IMR-90 (cell line): ENCODE measurements around the gene SH2B3. TPM values are rescaled to one million over a fixed set of nuclear protein-coding genes. Genes with fewer than 3 reads are reported as not detected.

Source experiments
- ATAC-seq: fragments of 200-7000 bp; cut with Tn5 transposase; 2 replicates; pipeline ENCODE4 v1.9.1; 2020; ENCODE audit warnings: low read depth, mild to moderate bottlenecking, moderate library complexity
- BruUV-seq: library from RNA; stranded (reverse); fragments of 400-500 nt; replicated peaks from 2 replicates; lab custom pipeline; 2021; lab: Mats Ljungman, UMichigan
- CTCF ChIA-PET: fragments of 300-600 bp; formaldehyde crosslinking; extraction: SDS; loops from one replicate; lab custom pipeline; 2021; ENCODE audit warnings: antibody characterized with exemption; lab: Yijun Ruan, JAX
- POLR2A ChIA-PET: fragments of 300-600 bp; sonication (Branson Sonifier 250); formaldehyde crosslinking; loops from one replicate; lab custom pipeline; 2022; ENCODE audit warnings: antibody characterized with exemption; ENCODE audit not compliant: unreplicated experiment; lab: Charles Lee
- DNase-seq: peaks from one replicate; pipeline ENCODE4 v3.0.0; 2013
- H2AFZ ChIP-seq: replicated peaks from 2 replicates; pipeline ENCODE3; 2013; ENCODE audit warnings: low read length, mild to moderate bottlenecking; ENCODE audit not compliant: poor library complexity
- H2AK5ac ChIP-seq: 2 replicates; pipeline ENCODE4 v1.6.1; 2013; ENCODE audit warnings: low read depth, low read length, inconsistent platforms
- H2AK9ac ChIP-seq: replicated peaks from 2 replicates; pipeline ENCODE3; 2013; ENCODE audit warnings: mild to moderate bottlenecking, low read depth, low read length, moderate library complexity; ENCODE audit not compliant: poor library complexity
- H2BK120ac ChIP-seq: 2 replicates; pipeline ENCODE4 v1.6.1; 2013; ENCODE audit warnings: low read depth, low read length, inconsistent platforms
- H2BK15ac ChIP-seq: 3 replicates; pipeline ENCODE4 v1.6.1; 2013; ENCODE audit warnings: low read depth, low read length, inconsistent platforms
- H2BK20ac ChIP-seq: 2 replicates; pipeline ENCODE4 v1.6.1; 2013; ENCODE audit warnings: low read depth, mild to moderate bottlenecking, inconsistent platforms, low read length, moderate library complexity
- H2BK5ac ChIP-seq: 2 replicates; pipeline ENCODE4 v1.6.1; 2013; ENCODE audit warnings: mild to moderate bottlenecking, low read depth, low read length, inconsistent platforms; ENCODE audit not compliant: poor library complexity, severe bottlenecking
- H3K14ac ChIP-seq: replicated peaks from 2 replicates; pipeline ENCODE4 v1.6.1; 2013; ENCODE audit warnings: low read depth, low read length, inconsistent platforms
- H3K18ac ChIP-seq: 2 replicates; pipeline ENCODE4 v1.6.1; 2013; ENCODE audit warnings: low read depth, low read length, control low read depth
- H3K23ac ChIP-seq: 2 replicates; pipeline ENCODE4 v1.6.1; 2013; ENCODE audit warnings: low read depth, low read length, inconsistent platforms
- H3K27ac ChIP-seq: 2 replicates; pipeline ENCODE4 v1.5.1; 2013; ENCODE audit warnings: mild to moderate bottlenecking, control low read depth, low read length; ENCODE audit not compliant: insufficient read depth
- H3K27me3 ChIP-seq: 2 replicates; pipeline ENCODE4 v1.6.1; 2013; ENCODE audit warnings: low read length; ENCODE audit not compliant: control insufficient read depth, insufficient read depth
- H3K36me3 ChIP-seq: 2 replicates; pipeline ENCODE4 v1.6.1; 2013; ENCODE audit warnings: low read length, mixed read lengths; ENCODE audit not compliant: control insufficient read depth, insufficient read depth
- H3K4ac ChIP-seq: 2 replicates; pipeline ENCODE4 v1.6.1; 2013; ENCODE audit warnings: low read depth, low read length, inconsistent platforms
- H3K4me1 ChIP-seq: 2 replicates; pipeline ENCODE4 v1.6.1; 2013; ENCODE audit warnings: low read length, mixed read lengths; ENCODE audit not compliant: control insufficient read depth, insufficient read depth
- H3K4me2 ChIP-seq: 2 replicates; pipeline ENCODE4 v1.6.1; 2013; ENCODE audit warnings: low read depth, mild to moderate bottlenecking, control low read depth, low read length, moderate library complexity
- H3K4me3 ChIP-seq: 2 replicates; pipeline ENCODE4 v1.5.1; 2013; ENCODE audit warnings: low read depth, mild to moderate bottlenecking, control low read depth, low read length, moderate library complexity; ENCODE audit not compliant: insufficient read depth
- H3K56ac ChIP-seq: 2 replicates; pipeline ENCODE4 v1.6.1; 2013; ENCODE audit warnings: low read length, inconsistent platforms; ENCODE audit not compliant: insufficient read depth; ENCODE audit errors: extremely low read depth
- H3K79me1 ChIP-seq, 2 experiments: 2 replicates each; pipeline ENCODE4 v1.6.1; 2013; ENCODE audit warnings: low read length in 2 of 2, inconsistent platforms in 1 of 2, low read depth in 1 of 2
- H3K9ac ChIP-seq: 2 replicates; pipeline ENCODE4 v1.6.1; 2013; ENCODE audit warnings: low read depth, low read length, control low read depth
- H3K9me1 ChIP-seq: 2 replicates; pipeline ENCODE4 v1.6.1; 2013; ENCODE audit warnings: low read length, inconsistent platforms; ENCODE audit not compliant: insufficient read depth
- H3K9me3 ChIP-seq: 2 replicates; pipeline ENCODE4 v1.6.1; 2013; ENCODE audit warnings: low read length; ENCODE audit not compliant: control insufficient read depth, insufficient read depth
- H4K20me1 ChIP-seq: 2 replicates; pipeline ENCODE4 v1.6.1; 2013; ENCODE audit warnings: low read length, inconsistent platforms; ENCODE audit not compliant: insufficient read depth
- H4K5ac ChIP-seq: 2 replicates; pipeline ENCODE4 v1.6.1; 2013; ENCODE audit warnings: mild to moderate bottlenecking, low read depth, low read length, control low read depth
- H4K8ac ChIP-seq, 2 experiments: 2 replicates each; pipeline ENCODE4 v1.6.1; 2013; ENCODE audit warnings: low read depth in 2 of 2, low read length in 2 of 2, control low read depth in 1 of 2, inconsistent platforms in 1 of 2
- H4K91ac ChIP-seq: 2 replicates; pipeline ENCODE4 v1.6.1; 2013; ENCODE audit warnings: low read depth, low read length, inconsistent platforms; ENCODE audit not compliant: insufficient read depth
- CHD1 ChIP-seq: IDR thresholded peaks from 2 replicates; pipeline ENCODE4 v1.6.1; 2012; ENCODE audit warnings: low read depth, low read length, improper control_type of control experiment
- MAFK ChIP-seq: IDR thresholded peaks from 2 replicates; pipeline ENCODE4 v1.6.1; 2012; ENCODE audit warnings: low read depth, low read length, improper control_type of control experiment
- MAZ ChIP-seq: IDR thresholded peaks from 2 replicates; pipeline ENCODE4 v1.6.1; 2012; ENCODE audit warnings: low read depth, mild to moderate bottlenecking, low read length, improper control_type of control experiment, moderate library complexity, borderline replicate concordance
- MXI1 ChIP-seq: IDR thresholded peaks from 2 replicates; pipeline ENCODE4 v1.6.1; 2012; ENCODE audit warnings: low read depth, mild to moderate bottlenecking, low read length, moderate library complexity, borderline replicate concordance
- POLR2A ChIP-seq: IDR thresholded peaks from 2 replicates; pipeline ENCODE4 v1.6.1; 2012; ENCODE audit warnings: mild to moderate bottlenecking, low read depth, low read length
- RAD21 ChIP-seq: IDR thresholded peaks from 2 replicates; pipeline ENCODE4 v1.6.1; 2012; ENCODE audit warnings: low read length, improper control_type of control experiment
- WGBS, 2 experiments: methylation state at CpG; one replicate each; pipeline versions ENCODE4 v1.1.5 to v1.1.7; 2013; ENCODE audit warnings: missing lambda C conversion rate in 2 of 2; ENCODE audit not compliant: insufficient read length in 1 of 2; ENCODE audit errors: extremely low coverage in 2 of 2; 5-methylcytosine and 5-hydroxymethylcytosine counted together
- dilution Hi-C: fragments of 300-500 bp; cut with HindIII; formaldehyde crosslinking; loops from one replicate; pipeline ENCODE4 v1.14.3; 2018; ENCODE audit warnings: low sequenced_read_pairs; ENCODE audit not compliant: unreplicated experiment
- in situ Hi-C: fragments of 300-500 bp; cut with MboI; formaldehyde crosslinking; loops from 3 replicates; pipeline ENCODE4 v1.14.3; 2019; ENCODE audit warnings: low sequenced_read_pairs, inconsistent platforms, mixed read lengths
- intact Hi-C: fragments of 100-400 bp; cut with micrococcal nuclease; formaldehyde crosslinking; loops from 2 replicates; pipeline ENCODE4 v1.10.0; 2022
- polyA plus RNA-seq, 3 experiments: library from polyadenylated mRNA; depleted of rRNA; stranded (reverse); fragments of >200 nt; gene quantifications; 2 replicates each; pipeline ENCODE4 v1.2.3, GENCODE V29; 2012; ENCODE audit warnings: low replicate concordance in 1 of 3
- total RNA-seq: library from RNA; depleted of rRNA; stranded (reverse); fragments of >200 nt; gene quantifications from 2 replicates; pipeline ENCODE4 v1.2.3, GENCODE V29; 2012
- TF ChIP-seq, protein P1 (sequence below): fragments of 150-350 bp; IDR thresholded peaks from 2 replicates; pipeline ENCODE4 v1.6.1; 2017; ENCODE audit warnings: mild to moderate bottlenecking, antibody characterized with exemption, low read length, low read depth
- TF ChIP-seq, protein P2 (sequence below): conservative IDR thresholded peaks from 2 replicates; pipeline ENCODE4 v1.5.1; 2012; ENCODE audit warnings: mild to moderate bottlenecking, low read depth, low read length, improper control_type of control experiment
- TF ChIP-seq, protein P3 (sequence below): fragments of 150-350 bp; IDR thresholded peaks from 2 replicates; pipeline ENCODE4 v1.6.1; 2016; ENCODE audit warnings: low read depth, mild to moderate bottlenecking, low read length, moderate library complexity, borderline replicate concordance

The SH2B3 gene
- total and polyA plus RNA-seq, 2 of the 4 experiments (the other 2 are of a cell fraction), result 9.3 to 20.2 TPM

- POLR2A ChIA-PET, result no interaction called here
- Histone ChIP-seq H3K4me3 (no peak overlapping the region), H3K79me1 (peaks cover 19 to 94% of the 10 kb centered on the region in 2 experiments; a peak in 3 of 4 replicates), H4K20me1 (peaks cover 84% of the 10 kb centered on the region), H3K9me3 (no peaks in the 10 kb centered on the region), H3K23ac (peak overlapping the region; percentile 20; the same call in 1 of the 2 replicates), H2BK5ac (no peak overlapping the region), H2AK9ac (no peak overlapping the region), H3K9me1 (peaks cover 34% of the 10 kb centered on the region), H4K5ac (no peak overlapping the region), H3K9ac (no peak overlapping the region), H3K14ac (no peak overlapping the region), H3K4me1 (peaks cover 25% of the 10 kb centered on the region), H2BK15ac (no peak overlapping the region), H3K4me2 (no peak overlapping the region), H2AK5ac (no peak overlapping the region), H3K4ac (no peak overlapping the region), H3K27me3 (no peaks in the 10 kb centered on the region), H4K8ac (no peak overlapping the region), H3K36me3 (peaks cover 36% of the 10 kb centered on the region), H3K27ac (no peak overlapping the region), H3K18ac (no peak overlapping the region), H3K56ac (no peak overlapping the region), H2BK120ac (no peak overlapping the region), H4K91ac (no peak overlapping the region), H2BK20ac (no peak overlapping the region), H2AFZ (no peak overlapping the region)
- DNase-seq (no peak), ATAC-seq (no peak)
- in situ Hi-C loops, result no loop called here
- WGBS, 2 experiments, result no CpG with 5 or more reads among the region's 7 CpGs
- intact Hi-C loops, result no loop called here
- no TSS peak for BruUV-seq
- TF ChIP-seq, protein P1, sequence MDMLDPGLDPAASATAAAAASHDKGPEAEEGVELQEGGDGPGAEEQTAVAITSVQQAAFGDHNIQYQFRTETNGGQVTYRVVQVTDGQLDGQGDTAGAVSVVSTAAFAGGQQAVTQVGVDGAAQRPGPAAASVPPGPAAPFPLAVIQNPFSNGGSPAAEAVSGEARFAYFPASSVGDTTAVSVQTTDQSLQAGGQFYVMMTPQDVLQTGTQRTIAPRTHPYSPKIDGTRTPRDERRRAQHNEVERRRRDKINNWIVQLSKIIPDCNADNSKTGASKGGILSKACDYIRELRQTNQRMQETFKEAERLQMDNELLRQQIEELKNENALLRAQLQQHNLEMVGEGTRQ, result no peak
- TF ChIP-seq, protein P2, sequence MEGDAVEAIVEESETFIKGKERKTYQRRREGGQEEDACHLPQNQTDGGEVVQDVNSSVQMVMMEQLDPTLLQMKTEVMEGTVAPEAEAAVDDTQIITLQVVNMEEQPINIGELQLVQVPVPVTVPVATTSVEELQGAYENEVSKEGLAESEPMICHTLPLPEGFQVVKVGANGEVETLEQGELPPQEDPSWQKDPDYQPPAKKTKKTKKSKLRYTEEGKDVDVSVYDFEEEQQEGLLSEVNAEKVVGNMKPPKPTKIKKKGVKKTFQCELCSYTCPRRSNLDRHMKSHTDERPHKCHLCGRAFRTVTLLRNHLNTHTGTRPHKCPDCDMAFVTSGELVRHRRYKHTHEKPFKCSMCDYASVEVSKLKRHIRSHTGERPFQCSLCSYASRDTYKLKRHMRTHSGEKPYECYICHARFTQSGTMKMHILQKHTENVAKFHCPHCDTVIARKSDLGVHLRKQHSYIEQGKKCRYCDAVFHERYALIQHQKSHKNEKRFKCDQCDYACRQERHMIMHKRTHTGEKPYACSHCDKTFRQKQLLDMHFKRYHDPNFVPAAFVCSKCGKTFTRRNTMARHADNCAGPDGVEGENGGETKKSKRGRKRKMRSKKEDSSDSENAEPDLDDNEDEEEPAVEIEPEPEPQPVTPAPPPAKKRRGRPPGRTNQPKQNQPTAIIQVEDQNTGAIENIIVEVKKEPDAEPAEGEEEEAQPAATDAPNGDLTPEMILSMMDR, result no peak
- TF ChIP-seq, protein P3, sequence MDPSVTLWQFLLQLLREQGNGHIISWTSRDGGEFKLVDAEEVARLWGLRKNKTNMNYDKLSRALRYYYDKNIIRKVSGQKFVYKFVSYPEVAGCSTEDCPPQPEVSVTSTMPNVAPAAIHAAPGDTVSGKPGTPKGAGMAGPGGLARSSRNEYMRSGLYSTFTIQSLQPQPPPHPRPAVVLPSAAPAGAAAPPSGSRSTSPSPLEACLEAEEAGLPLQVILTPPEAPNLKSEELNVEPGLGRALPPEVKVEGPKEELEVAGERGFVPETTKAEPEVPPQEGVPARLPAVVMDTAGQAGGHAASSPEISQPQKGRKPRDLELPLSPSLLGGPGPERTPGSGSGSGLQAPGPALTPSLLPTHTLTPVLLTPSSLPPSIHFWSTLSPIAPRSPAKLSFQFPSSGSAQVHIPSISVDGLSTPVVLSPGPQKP, result no peak
- TF ChIP-seq RAD21 (no peak), MAFK (no peak), MXI1 (no peak), CHD1 (no peak), POLR2A (no peak), MAZ (no peak)
- CTCF ChIA-PET, result no interaction called here
- dilution Hi-C loops, result no loop called here
Observed at GRCh38 chr12:111441107-111441928, 35.6 kb downstream of the SH2B3 start.
